Prostate gland (tissue), 2 donors: Measurements from ENCODE around the gene FDXACB1.

Source experiments
- CTCF ChIP-seq, 4 experiments: fragments of 200-600 bp in 2 of 4; fragments of 450-650 bp in 2 of 4; sonication (generic) in 2 of 4; IDR thresholded peaks; 1 replicate in 3 of 4; 2 replicates in 1 of 4; pipeline ENCODE4 v1.5.1; 2016 to 2019; ENCODE audit warnings: antibody characterized with exemption in 4 of 4, mild to moderate bottlenecking in 2 of 4, moderate library complexity in 2 of 4
- POLR2A ChIP-seq: fragments of 450-650 bp; IDR thresholded peaks from one replicate; pipeline ENCODE4 v1.6.1; 2016; ENCODE audit warnings: antibody characterized with exemption, mild to moderate bottlenecking

GRCh38 chr11:111908639-111909305 is 29.8 kb upstream of the FDXACB1 start:
- TF ChIP-seq CTCF (IDR thresholded peaks at IDR 0.05) (no peak), POLR2A (no peak)
